K562 (cell line): ENCODE measurements around the gene HMG20B. TPM values are rescaled to one million over a fixed set of nuclear protein-coding genes. Genes with fewer than 3 reads are reported as not detected.

Source experiments
- ARID3B ChIP-seq: fragments of 250-450 bp; sonication (Bioruptor Pico); IDR thresholded peaks from 2 replicates; pipeline ENCODE4 v1.4.0; 2020; ENCODE audit warnings: borderline replicate concordance
- CC2D1A ChIP-seq: fragments of 450-650 bp; IDR thresholded peaks from 2 replicates; pipeline ENCODE4 v1.6.1; 2017; ENCODE audit warnings: mild to moderate bottlenecking
- CCAR2 ChIP-seq: fragments of 200-400 bp; formaldehyde crosslinking; IDR thresholded peaks from 2 replicates; pipeline ENCODE4 v1.6.1; 2017; ENCODE audit warnings: mild to moderate bottlenecking, low read depth, low read length
- CTCF ChIP-seq, 3 experiments: IDR thresholded peaks in 2 of 3; conservative IDR thresholded peaks in 1 of 3; 2 replicates each; pipeline ENCODE4 v1.5.1; 2011 to 2012; ENCODE audit warnings: low read length in 3 of 3, mild to moderate bottlenecking in 3 of 3, control low read depth in 2 of 3, improper control_type of control experiment in 1 of 3, inconsistent platforms in 1 of 3, low read depth in 1 of 3, mixed read lengths in 1 of 3, moderate library complexity in 1 of 3; ENCODE audit not compliant: insufficient read depth in 2 of 3
- ETS2 ChIP-seq: IDR thresholded peaks from 2 replicates; pipeline ENCODE4 v1.6.1; 2016; ENCODE audit warnings: borderline replicate concordance, missing genetic modification characterization, mild to moderate bottlenecking, moderate library complexity, missing compliant biosample characterization; ENCODE audit not compliant: poor library complexity, severe bottlenecking
- HMGN3 ChIP-seq: IDR thresholded peaks from 2 replicates; pipeline ENCODE4 v1.6.1; 2011; ENCODE audit warnings: borderline replicate concordance, low read depth, mild to moderate bottlenecking, mixed read lengths, low read length; ENCODE audit not compliant: insufficient read length; ENCODE audit errors: extremely low read depth
- MTA1 ChIP-seq: fragments of 450-650 bp; IDR thresholded peaks from 2 replicates; pipeline ENCODE4 v1.6.1; 2017; ENCODE audit warnings: borderline replicate concordance
- NFIC ChIP-seq: fragments of 450-650 bp; IDR thresholded peaks from 2 replicates; pipeline ENCODE4 v1.6.1; 2017; ENCODE audit warnings: mild to moderate bottlenecking, inconsistent platforms
- POLR2B ChIP-seq: fragments of 450-650 bp; IDR thresholded peaks from 2 replicates; pipeline ENCODE4 v1.6.1; 2018; ENCODE audit warnings: low read depth; ENCODE audit not compliant: partially characterized antibody
- POU5F1 ChIP-seq: fragments of 150-350 bp; IDR thresholded peaks from 2 replicates; pipeline ENCODE4 v1.6.1; 2014; ENCODE audit warnings: borderline replicate concordance, low read length, low read depth, mild to moderate bottlenecking; ENCODE audit not compliant: partially characterized antibody
- RBM17 ChIP-seq: fragments of 200-400 bp; formaldehyde crosslinking; IDR thresholded peaks from 2 replicates; pipeline ENCODE4 v1.6.1; 2017; ENCODE audit warnings: low read depth, mild to moderate bottlenecking, low read length, borderline replicate concordance
- TFAP4 ChIP-seq: sonication (generic); formaldehyde crosslinking; IDR thresholded peaks from 2 replicates; pipeline ENCODE4 v1.8.0; 2022; ENCODE audit warnings: missing genetic modification reagents, mild to moderate bottlenecking, moderate library complexity, borderline replicate concordance
- ZBTB7A ChIP-seq: IDR thresholded peaks from 2 replicates; pipeline ENCODE4 v1.6.1; 2011; ENCODE audit warnings: low read depth, mild to moderate bottlenecking, low read length, moderate library complexity, borderline replicate concordance; ENCODE audit not compliant: control insufficient read depth
- ZNF124 ChIP-seq: sonication (generic); formaldehyde crosslinking; IDR thresholded peaks from 2 replicates; pipeline ENCODE4 v1.8.1; 2022; ENCODE audit warnings: missing genetic modification reagents
- ZNF146 ChIP-seq: IDR thresholded peaks from one replicate; pipeline ENCODE4 v1.6.1; 2018; ENCODE audit warnings: missing compliant biosample characterization; ENCODE audit not compliant: unreplicated experiment
- ZNF263 ChIP-seq: sonication (generic); formaldehyde crosslinking; IDR thresholded peaks from 2 replicates; pipeline ENCODE4 v1.8.0; 2022; ENCODE audit warnings: mild to moderate bottlenecking, missing genetic modification reagents, borderline replicate concordance
- polyA plus RNA-seq, 8 experiments: library from polyadenylated mRNA; depleted of rRNA in 4 of 8; stranded (reverse) in 5 of 8; unstranded in 3 of 8; fragments of >200 nt; fragmentation: Nextera tagmentation in 2 of 8; fragmentation: Illumina TruSeq in 1 of 8; extraction: Ambion mirVana in 2 of 8; extraction: Trizol in 1 of 8; gene quantifications; 2 replicates each; pipeline versions ENCODE4 v1.2.1 to v1.2.3, GENCODE V29; 2011 to 2014; ENCODE audit warnings: inconsistent platforms in 1 of 8, missing spikeins in 1 of 8
- total RNA-seq, 7 experiments: library from RNA; depleted of rRNA in 6 of 7; stranded (reverse); fragments of >200 nt in 6 of 7; fragmentation: Illumina TruSeq in 2 of 7; extraction: Trizol in 2 of 7; gene quantifications; 2 replicates each; pipeline versions ENCODE4 v1.2.1 to v1.2.3, GENCODE V29; 2011 to 2021; ENCODE audit warnings: low replicate concordance in 1 of 7

HMG20B gene
- total and polyA plus RNA-seq, 9 of the 15 experiments (the other 6 are each of a cell fraction or from before 2014, with no cell fraction given), result 0.35 to 172 (median 38.6) TPM

GRCh38 chr19:3618144-3618810, 45.5 kb downstream of the HMG20B start (continued):
- TF ChIP-seq ZNF263 (CRISPR knock-in tag) (peak; percentile 36; the same call in 1 of the 2 replicates), ZNF124 (no peak), HMGN3 (peak; percentile 49), CC2D1A (peak; percentile 70; the same call in 1 of the 2 replicates), CCAR2 (no peak), POU5F1 (peak; percentile 13), POLR2B (no peak), RBM17 (no peak), ETS2 (tag) (no peak), NFIC (0 out of 2 replicates have a peak, but pooled peaks have one; percentile 10), CTCF (IDR thresholded peaks at IDR 0.05 in 2 of 3, conservative IDR thresholded peaks at IDR 0.05 in 1 of 3; ENCODE audit: insufficient read depth in 2 of 3, low read depth in 1 of 3, low read length in 3 of 3) (peak; percentile 87 to 95 (median 91)), ZNF146 (CRISPR knock-in tag) (no peak), MTA1 (no peak), TFAP4 (CRISPR knock-in tag) (peak; percentile 60; the same call in 1 of the 2 replicates), ARID3B (CRISPR knock-in tag) (no peak), ZBTB7A (peak; percentile 54; the same call in 1 of the 2 replicates)
